OCI-LY1 (cell line): Measurements from ENCODE around the gene VASP.

Source experiments
- EZH2 ChIP-seq: fragments of 200-600 bp; sonication (generic), shearing (Covaris generic); IDR thresholded peaks from 2 replicates; pipeline ENCODE4 v1.8.0; 2017; ENCODE audit warnings: borderline replicate concordance, mixed run types, mild to moderate bottlenecking, antibody characterized with exemption, low read length, moderate library complexity, mixed read lengths
- TF ChIP-seq, protein P1 (sequence below): fragments of 200-600 bp; sonication (generic), shearing (Covaris generic); IDR thresholded peaks from 2 replicates; pipeline ENCODE4 v1.5.1; 2017; ENCODE audit warnings: mild to moderate bottlenecking, antibody characterized with exemption, low read length, moderate library complexity, mixed read lengths

DNA sequence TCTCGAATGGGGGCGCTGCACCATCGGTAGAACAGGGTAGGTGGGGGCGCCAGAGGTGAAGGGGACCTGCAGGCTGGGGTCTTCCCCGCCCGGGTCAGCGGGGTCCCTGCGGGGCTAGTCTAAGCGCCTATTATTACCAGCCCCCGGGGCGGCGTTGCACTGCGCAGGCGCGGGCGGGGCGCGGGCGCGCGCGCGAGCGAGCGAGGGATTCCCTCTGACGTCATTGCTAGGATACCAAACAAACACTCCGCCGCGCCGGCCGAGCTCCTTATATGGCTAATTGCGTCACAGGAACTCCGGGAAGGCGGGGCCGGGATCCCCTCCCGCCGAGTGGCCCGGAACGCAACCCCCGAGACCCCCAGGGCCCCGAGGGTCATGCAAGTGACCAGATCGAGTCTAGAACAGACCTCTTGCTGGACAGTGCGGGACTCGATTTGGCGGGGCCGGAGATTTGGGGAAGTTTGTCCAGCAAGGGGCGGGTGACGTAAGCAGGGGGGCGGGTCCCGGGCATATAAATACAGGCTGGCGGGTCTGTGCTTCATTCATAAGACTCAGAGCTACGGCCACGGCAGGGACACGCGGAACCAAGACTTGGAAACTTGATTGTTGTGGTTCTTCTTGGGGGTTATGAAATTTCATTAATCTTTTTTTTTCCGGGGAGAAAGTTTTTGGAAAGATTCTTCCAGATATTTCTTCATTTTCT is 39.7 kb upstream of the VASP start, which contains the start of gene FOSB:
- no peak for TF ChIP-seq EZH2
- TF ChIP-seq, protein P1, sequence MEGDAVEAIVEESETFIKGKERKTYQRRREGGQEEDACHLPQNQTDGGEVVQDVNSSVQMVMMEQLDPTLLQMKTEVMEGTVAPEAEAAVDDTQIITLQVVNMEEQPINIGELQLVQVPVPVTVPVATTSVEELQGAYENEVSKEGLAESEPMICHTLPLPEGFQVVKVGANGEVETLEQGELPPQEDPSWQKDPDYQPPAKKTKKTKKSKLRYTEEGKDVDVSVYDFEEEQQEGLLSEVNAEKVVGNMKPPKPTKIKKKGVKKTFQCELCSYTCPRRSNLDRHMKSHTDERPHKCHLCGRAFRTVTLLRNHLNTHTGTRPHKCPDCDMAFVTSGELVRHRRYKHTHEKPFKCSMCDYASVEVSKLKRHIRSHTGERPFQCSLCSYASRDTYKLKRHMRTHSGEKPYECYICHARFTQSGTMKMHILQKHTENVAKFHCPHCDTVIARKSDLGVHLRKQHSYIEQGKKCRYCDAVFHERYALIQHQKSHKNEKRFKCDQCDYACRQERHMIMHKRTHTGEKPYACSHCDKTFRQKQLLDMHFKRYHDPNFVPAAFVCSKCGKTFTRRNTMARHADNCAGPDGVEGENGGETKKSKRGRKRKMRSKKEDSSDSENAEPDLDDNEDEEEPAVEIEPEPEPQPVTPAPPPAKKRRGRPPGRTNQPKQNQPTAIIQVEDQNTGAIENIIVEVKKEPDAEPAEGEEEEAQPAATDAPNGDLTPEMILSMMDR: peak; percentile 20; the same call in 1 of the 2 replicates
